ENCODE measurements around the gene STARD6. TPM values are rescaled to one million over a fixed set of nuclear protein-coding genes. Genes with fewer than 3 reads are reported as not detected.
A peak's percentile ranks its signal among the peaks of the same experiment; 100 is the strongest.

STARD6 gene
- total and polyA plus RNA-seq, 7 donors = not detected

DNA sequence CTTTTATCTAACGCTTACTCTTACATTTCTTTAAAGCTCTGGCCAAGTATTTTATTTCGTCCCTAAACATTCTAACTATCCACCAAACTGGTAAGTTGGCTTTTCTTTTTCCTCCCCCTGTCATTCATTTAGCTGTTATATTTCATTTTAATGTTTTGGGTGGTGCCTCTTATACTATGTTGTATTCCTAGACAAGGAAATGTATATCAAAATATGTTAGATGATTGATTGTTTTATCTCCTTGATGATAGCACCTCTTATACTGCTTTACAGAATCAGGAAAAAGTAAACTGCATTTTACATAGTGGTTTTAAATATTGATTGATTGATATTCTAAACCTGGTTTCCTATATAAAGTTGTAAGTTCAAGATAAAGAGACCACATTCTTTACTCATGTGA, 24.0 kb upstream of the STARD6 start:
- no peaks in the 10 kb centered on the region for H3K4me1 ChIP-seq
- H3K27me3 ChIP-seq (ENCODE audit: insufficient read depth in 3 of 3, low read length in 2 of 3) = no peaks in the 10 kb centered on the region
- no peak for ATAC-seq
- intact Hi-C loops (cut with DNase I) = no loop called here
- H3K4me3 ChIP-seq = no peak overlapping the region
- H3K36me3 ChIP-seq (ENCODE audit: insufficient read depth in 1 of 2, low read depth in 1 of 2) = peaks cover 0 to 4% of the 10 kb centered on the region in 2 donors
- TF ChIP-seq, protein P1, sequence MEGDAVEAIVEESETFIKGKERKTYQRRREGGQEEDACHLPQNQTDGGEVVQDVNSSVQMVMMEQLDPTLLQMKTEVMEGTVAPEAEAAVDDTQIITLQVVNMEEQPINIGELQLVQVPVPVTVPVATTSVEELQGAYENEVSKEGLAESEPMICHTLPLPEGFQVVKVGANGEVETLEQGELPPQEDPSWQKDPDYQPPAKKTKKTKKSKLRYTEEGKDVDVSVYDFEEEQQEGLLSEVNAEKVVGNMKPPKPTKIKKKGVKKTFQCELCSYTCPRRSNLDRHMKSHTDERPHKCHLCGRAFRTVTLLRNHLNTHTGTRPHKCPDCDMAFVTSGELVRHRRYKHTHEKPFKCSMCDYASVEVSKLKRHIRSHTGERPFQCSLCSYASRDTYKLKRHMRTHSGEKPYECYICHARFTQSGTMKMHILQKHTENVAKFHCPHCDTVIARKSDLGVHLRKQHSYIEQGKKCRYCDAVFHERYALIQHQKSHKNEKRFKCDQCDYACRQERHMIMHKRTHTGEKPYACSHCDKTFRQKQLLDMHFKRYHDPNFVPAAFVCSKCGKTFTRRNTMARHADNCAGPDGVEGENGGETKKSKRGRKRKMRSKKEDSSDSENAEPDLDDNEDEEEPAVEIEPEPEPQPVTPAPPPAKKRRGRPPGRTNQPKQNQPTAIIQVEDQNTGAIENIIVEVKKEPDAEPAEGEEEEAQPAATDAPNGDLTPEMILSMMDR (IDR thresholded peaks at IDR 0.05) = no peak
- no peaks in the 10 kb centered on the region for H3K9me3 ChIP-seq
- no peak overlapping the region for H3K27ac ChIP-seq
- 94 to 97% (median 95%) methylated on average over 2 of the region's 2 CpGs for WGBS, 3 donors
- no peak for DNase-seq

DNA sequence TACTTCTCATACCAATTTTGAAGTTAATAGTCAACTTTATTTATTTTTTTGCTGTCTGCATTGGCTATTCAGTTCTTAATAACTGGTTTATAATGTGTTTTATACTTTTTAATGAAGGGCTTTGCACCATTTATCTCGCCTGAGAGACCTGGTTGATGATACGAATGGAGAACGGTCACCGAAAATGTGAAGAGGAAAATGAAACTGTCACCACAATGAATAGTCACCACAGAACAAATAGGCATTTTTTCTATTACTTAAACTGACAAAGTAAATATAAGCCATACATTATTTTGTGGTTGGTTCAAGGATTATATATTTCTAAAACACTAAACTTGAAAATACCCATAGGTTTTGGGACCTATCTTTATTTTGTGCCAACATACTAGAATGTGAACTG, 20.4 kb upstream of the STARD6 start:
- TF ChIP-seq, protein P1 (IDR thresholded peaks at IDR 0.05) = no peak
- intact Hi-C loops (cut with DNase I) = no loop called here
- H3K27ac ChIP-seq = no peak overlapping the region
- DNase-seq (no peak), ATAC-seq (no peak)
- no peaks in the 10 kb centered on the region for H3K9me3 ChIP-seq
- no peaks in the 10 kb centered on the region for H3K27me3 ChIP-seq (ENCODE audit: insufficient read depth in 3 of 3, low read length in 2 of 3)
- peaks cover 0 to 4% of the 10 kb centered on the region in 2 donors for H3K36me3 ChIP-seq (ENCODE audit: insufficient read depth in 1 of 2, low read depth in 1 of 2)
- H3K4me1 ChIP-seq = no peaks in the 10 kb centered on the region
- H3K4me3 ChIP-seq = no peak overlapping the region
- 95 to 99% (median 96%) methylated on average over 4 of the region's 4 CpGs for WGBS, 3 donors

DNA sequence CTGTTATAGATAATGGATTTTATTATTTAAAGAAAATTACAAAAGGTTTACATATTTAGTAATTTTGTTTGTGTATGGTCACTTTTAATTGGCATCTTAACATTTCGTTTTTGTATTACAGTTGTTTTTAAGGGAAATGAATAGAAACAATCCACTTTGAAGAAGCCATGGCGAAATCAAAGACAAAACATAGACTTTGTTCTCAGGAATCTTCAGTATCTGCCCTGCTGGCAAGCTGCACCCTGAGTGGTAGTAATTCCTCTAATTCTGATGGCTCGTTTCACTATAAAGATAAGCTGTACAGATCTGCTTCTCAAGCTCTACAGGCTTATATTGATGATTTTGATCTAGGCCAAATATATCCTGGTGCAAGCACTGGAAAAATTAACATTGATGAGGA, 2.7 kb upstream of the STARD6 start:
- ATAC-seq (no peak), DNase-seq (no peak)
- TF ChIP-seq, protein P1 (IDR thresholded peaks at IDR 0.05) = no peak
- Histone ChIP-seq H3K27me3 (ENCODE audit: insufficient read depth in 3 of 3, low read length in 2 of 3) (peaks cover 0 to 16% (median 0%) of the 10 kb centered on the region in 3 donors), H3K27ac (no peak overlapping the region), H3K36me3 (ENCODE audit: insufficient read depth in 1 of 2, low read depth in 1 of 2) (no peaks in the 10 kb centered on the region), H3K4me3 (no peak overlapping the region), H3K9me3 (no peaks in the 10 kb centered on the region), H3K4me1 (peaks cover 7% of the 10 kb centered on the region)
- 89 to 94% (median 93%) methylated on average over 3 of the region's 3 CpGs for WGBS, 3 donors
- intact Hi-C loops (cut with DNase I) = no loop called here

DNA sequence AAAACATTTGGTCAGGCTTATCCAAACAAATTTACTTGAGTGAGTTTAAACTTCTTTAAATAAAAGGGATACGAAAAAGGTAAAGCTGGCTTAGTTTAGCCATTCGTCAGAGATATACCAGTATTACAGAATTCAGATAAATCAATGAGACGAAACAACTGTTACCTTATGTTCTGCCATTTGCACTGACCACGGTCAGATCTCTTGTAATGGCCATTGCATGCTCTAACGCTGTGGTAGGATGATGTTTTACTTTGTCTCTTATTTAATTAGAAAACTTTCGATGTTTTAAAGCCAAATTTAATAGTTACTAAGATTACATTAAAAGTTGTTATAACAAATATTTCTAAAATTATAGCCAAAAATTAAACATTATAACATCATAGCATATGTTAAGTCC, 1.6 kb upstream of the STARD6 start:
- Histone ChIP-seq H3K27ac (no peak overlapping the region), H3K9me3 (no peaks in the 10 kb centered on the region), H3K4me3 (peak overlapping the region; percentile 84), H3K27me3 (ENCODE audit: insufficient read depth in 3 of 3, low read length in 2 of 3) (peaks cover 0 to 16% (median 0%) of the 10 kb centered on the region in 3 donors), H3K4me1 (peaks cover 7% of the 10 kb centered on the region), H3K36me3 (ENCODE audit: insufficient read depth in 1 of 2, low read depth in 1 of 2) (no peaks in the 10 kb centered on the region)
- intact Hi-C loops (cut with DNase I) = no loop called here
- no peak for ATAC-seq
- no peak for DNase-seq
- 46 to 63% (median 54%) methylated on average over 6 of the region's 6 CpGs for WGBS, 3 donors
- TF ChIP-seq, protein P1 (IDR thresholded peaks at IDR 0.05) = no peak

DNA sequence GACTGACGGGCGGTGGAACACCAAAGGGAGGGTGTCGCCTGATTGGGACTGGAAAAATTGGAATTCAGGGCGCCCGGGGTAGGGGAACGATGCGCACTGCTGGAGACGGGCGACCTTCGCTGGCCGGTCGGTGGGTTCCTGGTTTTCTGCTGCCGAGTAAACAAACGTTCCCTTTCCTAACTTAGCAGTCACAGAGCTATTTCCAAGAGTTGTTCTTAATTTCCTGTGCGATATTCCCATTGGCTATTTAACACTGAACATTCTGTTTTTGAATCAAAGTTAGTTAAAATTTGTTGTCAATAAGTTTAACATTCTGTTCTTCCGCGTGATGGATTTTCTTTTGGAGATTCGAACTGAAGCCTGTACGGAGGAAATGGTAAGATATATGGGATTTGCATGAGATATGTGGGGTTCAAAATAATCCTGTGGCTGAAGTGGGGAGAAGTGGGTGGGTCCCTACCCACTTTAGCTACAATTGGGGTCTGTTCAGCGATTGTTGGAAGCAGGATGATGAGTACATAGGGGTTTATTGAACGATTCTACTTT, 910 bp upstream of the STARD6 start:
- Histone ChIP-seq H3K36me3 (ENCODE audit: insufficient read depth in 1 of 2, low read depth in 1 of 2) (no peaks in the 10 kb centered on the region), H3K27ac (no peak overlapping the region), H3K4me1 (peaks cover 7% of the 10 kb centered on the region), H3K9me3 (no peaks in the 10 kb centered on the region), H3K27me3 (ENCODE audit: insufficient read depth in 3 of 3, low read length in 2 of 3) (peaks cover 0 to 16% (median 0%) of the 10 kb centered on the region in 3 donors), H3K4me3 (peak overlapping the region; percentile 84)
- ATAC-seq (peak; percentile 16 to 44 (median 22)), DNase-seq (no peak)
- TF ChIP-seq, protein P1 (IDR thresholded peaks at IDR 0.05) = no peak
- 1% methylated on average over 21 of the region's 21 CpGs for WGBS, 3 donors
- intact Hi-C loops (cut with DNase I) = no loop called here

Data from psoas muscle (tissue), 8 donors.